Astrocyte (in vitro differentiated cells and primary cell): Measurements from ENCODE around the gene PRIMA1.

Experiments used
- CTCF ChIP-seq: IDR thresholded peaks from 2 replicates; pipeline ENCODE4 v1.5.1; 2011; ENCODE audit warnings: low read depth, mild to moderate bottlenecking, inconsistent platforms, low read length, moderate library complexity; ENCODE audit not compliant: insufficient read depth
- EZH2 ChIP-seq: IDR thresholded peaks from 2 replicates; pipeline ENCODE4 v1.6.1; 2012; ENCODE audit warnings: mild to moderate bottlenecking, low read length, inconsistent platforms; ENCODE audit not compliant: insufficient read depth

- TF ChIP-seq CTCF = no peak
- TF ChIP-seq EZH2 = no peak
Observed at GRCh38 chr14:93799617-93799988, 11.3 kb upstream of the PRIMA1 start.
